ENCODE measurements around the gene ST3GAL5. TPM values are rescaled to one million over a fixed set of nuclear protein-coding genes. Genes with fewer than 3 reads are reported as not detected.

The ST3GAL5 gene
- total and polyA plus RNA-seq, 2 donors (not counting 1 experiment from before 2014, with no cell fraction given): 42.6 to 94.3 TPM

GRCh38 chr2:85796341-85797262 lies 92.2 kb downstream of the ST3GAL5 start:
- no peaks in the 10 kb centered on the region for H3K36me3 ChIP-seq (replicated peaks in 1 of 2; ENCODE audit: control extremely low read depth in 1 of 2, control insufficient read depth in 1 of 2, extremely low read depth in 1 of 2, insufficient read depth in 2 of 2, low read length in 1 of 2)
- CTCF ChIA-PET: interaction anchor here (2.1 kb wide), 1 partner anchor 67 kb away, joined by 9 read pairs; no protein-coding TSS in a partner anchor
- H3K27me3 ChIP-seq (replicated peaks in 1 of 4; ENCODE audit: control extremely low read depth in 1 of 4, control insufficient read depth in 3 of 4, insufficient read depth in 4 of 4, low read length in 3 of 4): peaks cover 0 to 22% (median 6%) of the 10 kb centered on the region in 4 experiments
- no peak for TF ChIP-seq CTCF (IDR thresholded peaks at IDR 0.05)
- TF ChIP-seq EZH2 (IDR thresholded peaks at IDR 0.05; ENCODE audit: borderline replicate concordance, insufficient read depth, low read depth, low read length, poor library complexity, severe bottlenecking): no peak
- Mint-ChIP-seq H3K27me3 (peaks cover 55% of the 10 kb centered on the region), H3K9me3 (ENCODE audit: insufficient read depth) (peaks cover 2% of the 10 kb centered on the region), H3K4me3 (no peak overlapping the region), H3K4me1 (no peaks in the 10 kb centered on the region), H3K27ac (no peak overlapping the region)
- H4K20me1 ChIP-seq (ENCODE audit: control insufficient read depth, insufficient read depth, low read length, poor library complexity, severe bottlenecking): no peaks in the 10 kb centered on the region
- no peak overlapping the region for H3K4me2 ChIP-seq (replicated peaks; ENCODE audit: low read depth, low read length, poor library complexity, severe bottlenecking)
- no peak overlapping the region for H3K9ac ChIP-seq (ENCODE audit: low read length)
- no peaks in the 10 kb centered on the region for H3K4me1 ChIP-seq (ENCODE audit: control insufficient read depth in 2 of 2, insufficient read depth in 2 of 2, low read length in 2 of 2)
- H3K79me2 ChIP-seq (ENCODE audit: control insufficient read depth, insufficient read depth, low read length): no peaks in the 10 kb centered on the region
- H3K4me3 ChIP-seq (ENCODE audit: control extremely low read depth in 1 of 5, extremely low read depth in 1 of 5, insufficient read depth in 1 of 5, low read depth in 2 of 5, low read length in 4 of 5): no peak overlapping the region
- ATAC-seq (ENCODE audit: low read depth) (no peak), DNase-seq (no peak)
- H3K9me3 ChIP-seq (ENCODE audit: control extremely low read depth in 1 of 3, control insufficient read depth in 2 of 3, insufficient read depth in 1 of 3, low read length in 2 of 3): peaks cover 0 to 6% (median 5%) of the 10 kb centered on the region in 3 donors
- no peak overlapping the region for H3K27ac ChIP-seq (ENCODE audit: low read length in 2 of 2)
- no peak overlapping the region for H2AFZ ChIP-seq (ENCODE audit: insufficient read depth, low read depth, low read length, poor library complexity, severe bottlenecking)
- POLR2A ChIA-PET: no interaction called here
- intact Hi-C loops (cut with micrococcal nuclease): no loop called here
- 89% methylated on average over 22 of the region's 22 CpGs for WGBS (ENCODE audit: insufficient coverage)

GRCh38 chr2:85796046-85796340 lies 92.8 kb downstream of the ST3GAL5 start:
- no peak overlapping the region for H2AFZ ChIP-seq (ENCODE audit: insufficient read depth, low read depth, low read length, poor library complexity, severe bottlenecking)
- H3K9me3 ChIP-seq (ENCODE audit: control extremely low read depth in 1 of 3, control insufficient read depth in 2 of 3, insufficient read depth in 1 of 3, low read length in 2 of 3): peaks cover 0 to 4% (median 1%) of the 10 kb centered on the region in 3 donors
- no peaks in the 10 kb centered on the region for H4K20me1 ChIP-seq (ENCODE audit: control insufficient read depth, insufficient read depth, low read length, poor library complexity, severe bottlenecking)
- H3K27me3 Mint-ChIP-seq: peaks cover 58% of the 10 kb centered on the region
- POLR2A ChIA-PET: no interaction called here
- H3K4me1 Mint-ChIP-seq: no peaks in the 10 kb centered on the region
- H3K27me3 ChIP-seq (replicated peaks in 1 of 4; ENCODE audit: control extremely low read depth in 1 of 4, control insufficient read depth in 3 of 4, insufficient read depth in 4 of 4, low read length in 3 of 4): peaks cover 0 to 17% (median 7%) of the 10 kb centered on the region in 4 experiments
- 88% methylated on average over 6 of the region's 6 CpGs for WGBS (ENCODE audit: insufficient coverage)
- H3K27ac Mint-ChIP-seq: no peak overlapping the region
- ATAC-seq (ENCODE audit: low read depth): no peak
- H3K4me2 ChIP-seq (replicated peaks; ENCODE audit: low read depth, low read length, poor library complexity, severe bottlenecking): no peak overlapping the region
- intact Hi-C loops (cut with micrococcal nuclease): no loop called here
- H3K79me2 ChIP-seq (ENCODE audit: control insufficient read depth, insufficient read depth, low read length): no peaks in the 10 kb centered on the region
- H3K9me3 Mint-ChIP-seq (ENCODE audit: insufficient read depth): no peaks in the 10 kb centered on the region
- no peak overlapping the region for H3K4me3 Mint-ChIP-seq
- H3K27ac ChIP-seq (ENCODE audit: low read length in 2 of 2): no peak overlapping the region
- CTCF ChIA-PET: no interaction called here
- DNase-seq: no peak
- TF ChIP-seq CTCF (IDR thresholded peaks at IDR 0.05): no peak
- TF ChIP-seq EZH2 (IDR thresholded peaks at IDR 0.05; ENCODE audit: borderline replicate concordance, insufficient read depth, low read depth, low read length, poor library complexity, severe bottlenecking): no peak
- H3K4me1 ChIP-seq (ENCODE audit: control insufficient read depth in 2 of 2, insufficient read depth in 2 of 2, low read length in 2 of 2): no peaks in the 10 kb centered on the region
- H3K36me3 ChIP-seq (replicated peaks in 1 of 2; ENCODE audit: control extremely low read depth in 1 of 2, control insufficient read depth in 1 of 2, extremely low read depth in 1 of 2, insufficient read depth in 2 of 2, low read length in 1 of 2): no peaks in the 10 kb centered on the region
- H3K4me3 ChIP-seq (ENCODE audit: control extremely low read depth in 1 of 5, extremely low read depth in 1 of 5, insufficient read depth in 1 of 5, low read depth in 2 of 5, low read length in 4 of 5): no peak overlapping the region
- H3K9ac ChIP-seq (ENCODE audit: low read length): no peak overlapping the region

All from B cell (primary cell).